Activated CD8-positive, alpha-beta memory T cell treated with anti-CD3 and anti-CD28 coated beads, Interleukin-2, amount 50 U/mL, for 24 hours (primary cell): ENCODE results near the gene ZNF397.

ENCODE experiments used
- DNase-seq: peaks from one replicate; pipeline ENCODE4 v3.0.0-alpha.2; 2020; ENCODE audit errors: extremely low read depth

ZNF397 gene

GRCh38 chr18:35245719-35246317 lies 5.0 kb downstream of the ZNF397 start:
- DNase-seq: no peak

- no peak for DNase-seq
Observed at GRCh38 chr18:35246831-35247230, 6.0 kb downstream of the ZNF397 start.

- no peak for DNase-seq
Observed at GRCh38 chr18:35247412-35248249, 6.8 kb downstream of the ZNF397 start.

- no peak for DNase-seq
Observed at GRCh38 chr18:35248429-35248828, 7.6 kb downstream of the ZNF397 start.

GRCh38 chr18:35252466-35252865 lies 11.6 kb downstream of the ZNF397 start:
- no peak for DNase-seq

GRCh38 chr18:35253655-35254287 lies 12.9 kb downstream of the ZNF397 start:
- no peak for DNase-seq

GRCh38 chr18:35256947-35257346 lies 16.1 kb downstream of the ZNF397 start:
- DNase-seq: no peak

- no peak for DNase-seq
Observed at GRCh38 chr18:35264409-35264808, 23.6 kb downstream of the ZNF397 start.

- DNase-seq: peak; percentile 39
Observed at GRCh38 chr18:35267161-35267651, 26.4 kb downstream of the ZNF397 start.

GRCh38 chr18:35267809-35268208 lies 27.0 kb downstream of the ZNF397 start:
- no peak for DNase-seq

GRCh38 chr18:35268821-35269220 lies 28.0 kb downstream of the ZNF397 start:
- DNase-seq: no peak

- no peak for DNase-seq
Observed at GRCh38 chr18:35271656-35272055, 30.8 kb downstream of the ZNF397 start.

- no peak for DNase-seq
Observed at GRCh38 chr18:35276267-35276666, 35.4 kb downstream of the ZNF397 start.

GRCh38 chr18:35277633-35278032 lies 36.8 kb downstream of the ZNF397 start:
- DNase-seq: no peak

- no peak for DNase-seq
Observed at GRCh38 chr18:35278085-35278484, 37.3 kb downstream of the ZNF397 start.

GRCh38 chr18:35278969-35279368 lies 38.1 kb downstream of the ZNF397 start:
- no peak for DNase-seq

GRCh38 chr18:35282353-35282752 lies 41.5 kb downstream of the ZNF397 start:
- DNase-seq: no peak

- DNase-seq: no peak
Observed at GRCh38 chr18:35283923-35284794, 43.3 kb downstream of the ZNF397 start.

GRCh38 chr18:35284841-35285240 lies 44.0 kb downstream of the ZNF397 start:
- DNase-seq: no peak

- DNase-seq: no peak
Observed at GRCh38 chr18:35289293-35289692, 48.5 kb downstream of the ZNF397 start.

- no peak for DNase-seq
Observed at GRCh38 chr18:35289727-35290093, 48.9 kb downstream of the ZNF397 start.
